ENCODE data around the gene EZH2. TPM values are rescaled to one million over a fixed set of nuclear protein-coding genes. Genes with fewer than 3 reads are reported as not detected.

The EZH2 gene
- total RNA-seq = 8.0 and 16.4 TPM in 2 replicates

GRCh38 chr7:148884049-148884298, at the start of gene EZH2:
EZH2 (minus strand) TSS chr7:148884291; CDS start chr7:148847298, 36,993 bp downstream.

Other genes with a start within 250 kb of the EZH2 start
- gene CUL1, start 185.4 kb downstream of the EZH2 start, total RNA-seq = 40.5 and 43.6 TPM in 2 replicates
- gene PDIA4, start 144.2 kb upstream of the EZH2 start, total RNA-seq = 292 and 304 TPM in 2 replicates
- 6.6 and 6.8 TPM in 2 replicates for gene ZNF786, start 206.4 kb upstream of the EZH2 start, total RNA-seq
- gene ZNF425, start 242.0 kb upstream of the EZH2 start, total RNA-seq = 1.9 and 2.0 TPM in 2 replicates